Measurements from ENCODE around the gene TRPM4.

The TRPM4 gene

DNA sequence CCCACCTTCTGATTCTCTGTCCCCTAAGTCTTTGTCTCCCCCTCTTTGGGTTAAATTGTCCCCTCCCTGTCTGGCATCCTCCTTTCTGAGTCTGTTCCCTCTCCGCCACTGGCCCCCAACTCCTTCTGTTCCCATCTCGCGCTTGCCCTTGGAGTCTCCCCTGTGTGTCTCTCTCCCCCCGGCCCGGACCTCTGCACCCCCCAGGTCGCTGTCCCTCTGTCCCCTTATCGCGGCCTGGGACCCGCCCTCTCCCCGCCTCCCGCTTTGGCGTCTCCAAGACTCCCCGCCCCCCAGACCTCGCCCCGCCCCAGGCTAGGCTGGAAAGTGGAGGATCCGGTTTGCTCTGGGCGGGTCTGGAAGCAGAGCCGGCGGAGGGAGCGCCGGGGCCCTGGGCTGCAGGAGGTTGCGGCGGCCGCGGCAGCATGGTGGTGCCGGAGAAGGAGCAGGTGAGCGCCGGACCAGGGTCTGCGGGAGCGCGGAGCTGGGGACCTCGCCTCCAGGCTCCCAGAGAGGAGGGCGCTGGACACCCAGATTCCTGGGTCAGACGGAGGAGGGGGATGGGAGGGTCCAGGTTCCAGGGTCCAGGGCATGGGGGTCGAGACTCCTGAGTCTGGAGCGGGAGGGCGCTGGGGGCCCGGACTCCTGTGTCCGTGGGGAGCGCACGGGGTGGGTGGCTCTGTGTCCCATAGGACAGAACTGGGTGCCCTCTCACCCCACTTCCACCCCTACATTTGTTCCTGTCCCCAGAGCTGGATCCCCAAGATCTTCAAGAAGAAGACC is at the start of gene TRPM4:
Gene TRPM4 (plus strand): TSS at position 348 of the 780 bp plus-strand sequence. CDS start 75 bp downstream, at position 423.
- Histone ChIP-seq H3K36me3 (ENCODE audit: control insufficient read depth, insufficient read depth, low read length) (no peaks in the 10 kb centered on the region), H3K9ac (ENCODE audit: low read length) (peak within 1 kb of the TSS; percentile 63), H3K4me1 (ENCODE audit: control insufficient read depth, insufficient read depth, low read length) (peaks cover 19% of the 10 kb centered on the region), H3K27me3 (ENCODE audit: control insufficient read depth, insufficient read depth, low read length) (peaks cover 51% of the 10 kb centered on the region), H3K4me3 (ENCODE audit: low read depth, low read length) (peak within 1 kb of the TSS; percentile 93), H3K27ac (ENCODE audit: low read depth, low read length) (no peak within 1 kb of the TSS), H3K9me3 (ENCODE audit: control insufficient read depth, insufficient read depth, low read depth, low read length) (no peaks in the 10 kb centered on the region)

DNA sequence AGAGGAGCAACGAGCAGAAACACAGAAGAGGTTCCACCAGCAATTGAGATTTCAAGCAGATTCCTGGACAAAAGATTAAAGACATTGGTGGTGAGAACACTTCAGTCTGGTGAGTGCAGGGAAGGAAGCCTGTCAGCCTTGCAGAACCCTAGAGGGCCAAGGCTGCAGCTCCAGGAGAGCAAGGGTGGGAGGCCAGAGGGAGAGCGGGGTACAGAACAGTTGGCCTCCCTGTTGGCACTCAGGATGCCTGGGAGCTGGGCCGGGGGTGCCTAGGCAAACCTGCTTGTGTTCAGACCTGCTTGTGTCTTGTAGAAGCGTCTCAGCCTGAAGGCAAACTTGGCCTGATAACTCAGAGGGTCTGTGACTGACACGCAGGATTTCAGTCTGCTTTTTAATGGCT is 48.5 kb upstream of the TRPM4 start:
- Histone ChIP-seq H3K36me3 (ENCODE audit: control insufficient read depth, insufficient read depth, low read length) (peaks cover 59% of the 10 kb centered on the region), H3K27me3 (ENCODE audit: control insufficient read depth, insufficient read depth, low read length) (no peaks in the 10 kb centered on the region)

DNA sequence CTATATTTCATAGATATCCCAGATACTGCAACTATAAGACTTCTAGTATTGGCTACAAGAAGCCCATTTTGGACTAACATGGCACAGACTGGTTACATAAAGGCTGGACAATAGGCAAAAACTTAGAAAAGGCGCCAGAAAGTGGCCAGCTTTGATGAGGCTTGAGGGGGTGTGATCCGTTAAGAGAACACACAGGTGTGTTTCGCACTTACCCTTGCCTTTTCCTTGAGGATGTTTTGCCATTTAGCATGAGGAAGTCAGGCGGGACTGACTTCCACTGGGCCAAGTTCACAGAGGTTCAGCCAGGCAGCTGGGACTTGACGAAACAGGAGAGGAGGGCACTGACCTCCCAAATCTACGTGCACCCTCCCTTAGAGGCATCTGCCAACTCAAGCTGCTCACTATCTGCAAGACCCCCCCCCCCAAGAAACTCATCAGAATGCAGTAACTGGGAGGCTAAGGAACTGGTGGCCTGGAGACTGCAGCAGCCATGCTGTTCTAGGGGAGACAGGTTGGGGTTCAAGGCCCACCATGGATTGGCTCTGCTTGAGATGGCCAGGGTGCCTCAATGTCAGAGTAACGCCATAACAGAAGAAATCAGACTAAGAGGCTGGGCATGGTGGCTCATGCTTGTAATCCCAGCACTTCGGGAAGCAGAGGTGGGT is 47.9 kb upstream of the TRPM4 start:
- no peak overlapping the region for H3K27ac ChIP-seq (ENCODE audit: low read depth, low read length)
- H3K9me3 ChIP-seq (ENCODE audit: control insufficient read depth, insufficient read depth, low read depth, low read length): no peaks in the 10 kb centered on the region
- no peak overlapping the region for H3K9ac ChIP-seq (ENCODE audit: low read length)
- H3K4me3 ChIP-seq (ENCODE audit: low read depth, low read length): no peak overlapping the region
- peaks cover 53% of the 10 kb centered on the region for H3K36me3 ChIP-seq (ENCODE audit: control insufficient read depth, insufficient read depth, low read length)
- peaks cover 12% of the 10 kb centered on the region; the same call in 1 of the 2 replicates for H3K4me1 ChIP-seq (ENCODE audit: control insufficient read depth, insufficient read depth, low read length)
- H3K27me3 ChIP-seq (ENCODE audit: control insufficient read depth, insufficient read depth, low read length): no peaks in the 10 kb centered on the region

More for the DNA sequence above, 48.5 kb upstream of the TRPM4 start:
- no peak overlapping the region for H3K4me3 ChIP-seq (ENCODE audit: low read depth, low read length)
- no peaks in the 10 kb centered on the region for H3K9me3 ChIP-seq (ENCODE audit: control insufficient read depth, insufficient read depth, low read depth, low read length)
- no peak overlapping the region for H3K9ac ChIP-seq (ENCODE audit: low read length)
- H3K27ac ChIP-seq (ENCODE audit: low read depth, low read length): no peak overlapping the region
- peaks cover 12% of the 10 kb centered on the region; the same call in 1 of the 2 replicates for H3K4me1 ChIP-seq (ENCODE audit: control insufficient read depth, insufficient read depth, low read length)

DNA sequence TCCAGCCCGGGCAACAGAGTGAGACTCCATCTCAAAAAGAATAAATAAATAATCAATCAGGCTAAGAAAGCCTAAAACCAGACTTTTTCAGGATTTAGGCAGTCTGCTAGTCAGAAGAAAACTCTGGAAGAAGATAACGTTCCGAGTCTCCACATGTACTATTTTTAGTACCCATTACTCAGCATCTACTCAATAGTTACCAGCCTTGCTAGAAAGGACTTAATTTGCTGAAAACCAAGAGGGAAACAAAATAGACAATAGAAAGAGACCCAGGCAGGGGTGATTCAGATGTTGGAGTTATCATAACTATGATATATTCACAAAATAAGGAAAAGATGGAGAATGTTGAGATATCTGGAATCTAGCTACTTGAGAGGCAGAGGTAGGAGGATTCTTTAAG is 47.0 kb upstream of the TRPM4 start:
- H3K9ac ChIP-seq (ENCODE audit: low read length): no peak overlapping the region
- H3K4me1 ChIP-seq (ENCODE audit: control insufficient read depth, insufficient read depth, low read length): peaks cover 16% of the 10 kb centered on the region; the same call in 1 of the 2 replicates
- H3K27ac ChIP-seq (ENCODE audit: low read depth, low read length): no peak overlapping the region
- H3K27me3 ChIP-seq (ENCODE audit: control insufficient read depth, insufficient read depth, low read length): peaks cover 6% of the 10 kb centered on the region
- no peaks in the 10 kb centered on the region for H3K9me3 ChIP-seq (ENCODE audit: control insufficient read depth, insufficient read depth, low read depth, low read length)
- no peak overlapping the region for H3K4me3 ChIP-seq (ENCODE audit: low read depth, low read length)
- H3K36me3 ChIP-seq (ENCODE audit: control insufficient read depth, insufficient read depth, low read length): peaks cover 44% of the 10 kb centered on the region

DNA sequence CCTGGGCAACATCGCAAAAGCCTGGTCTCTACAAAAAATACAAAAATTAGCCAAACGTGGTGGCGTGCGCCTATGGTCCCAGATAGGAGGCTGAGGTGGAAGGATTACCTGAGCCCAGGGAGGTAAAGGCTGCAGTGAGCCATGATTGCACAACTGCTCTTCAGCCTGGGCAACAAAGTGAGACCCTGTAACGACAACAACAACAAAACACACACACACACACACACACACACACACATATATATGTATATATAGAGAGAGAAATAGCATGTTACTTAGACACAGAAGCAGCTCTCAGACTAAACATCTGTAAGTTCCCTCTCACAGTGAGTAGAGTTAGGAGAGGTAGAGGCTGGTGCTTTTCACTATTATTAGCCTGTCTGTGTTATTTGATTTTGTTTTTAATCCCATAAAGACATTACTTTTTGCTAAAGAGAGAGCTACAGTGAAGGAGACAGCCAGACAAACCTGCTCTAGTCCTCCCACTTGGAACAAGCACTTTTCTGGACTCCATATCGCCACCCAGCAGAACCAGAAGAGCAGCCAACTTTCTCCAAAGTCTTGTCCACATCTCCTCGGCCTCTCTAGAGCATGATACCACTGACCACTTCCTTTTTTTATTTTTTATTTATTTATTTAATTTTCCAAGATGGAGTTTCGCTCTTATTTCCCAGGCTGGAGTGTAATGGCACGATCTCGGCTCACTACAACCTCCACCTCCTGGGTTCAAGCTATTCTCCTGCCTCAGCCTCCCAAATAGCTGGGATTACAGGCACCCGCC is 46.2 kb upstream of the TRPM4 start:
- H3K9me3 ChIP-seq (ENCODE audit: control insufficient read depth, insufficient read depth, low read depth, low read length): no peaks in the 10 kb centered on the region
- no peak overlapping the region for H3K4me3 ChIP-seq (ENCODE audit: low read depth, low read length)
- no peak overlapping the region for H3K27ac ChIP-seq (ENCODE audit: low read depth, low read length)
- peaks cover 6% of the 10 kb centered on the region for H3K27me3 ChIP-seq (ENCODE audit: control insufficient read depth, insufficient read depth, low read length)
- peaks cover 16% of the 10 kb centered on the region; the same call in 1 of the 2 replicates for H3K4me1 ChIP-seq (ENCODE audit: control insufficient read depth, insufficient read depth, low read length)
- peaks cover 36% of the 10 kb centered on the region for H3K36me3 ChIP-seq (ENCODE audit: control insufficient read depth, insufficient read depth, low read length)
- no peak overlapping the region for H3K9ac ChIP-seq (ENCODE audit: low read length)

DNA sequence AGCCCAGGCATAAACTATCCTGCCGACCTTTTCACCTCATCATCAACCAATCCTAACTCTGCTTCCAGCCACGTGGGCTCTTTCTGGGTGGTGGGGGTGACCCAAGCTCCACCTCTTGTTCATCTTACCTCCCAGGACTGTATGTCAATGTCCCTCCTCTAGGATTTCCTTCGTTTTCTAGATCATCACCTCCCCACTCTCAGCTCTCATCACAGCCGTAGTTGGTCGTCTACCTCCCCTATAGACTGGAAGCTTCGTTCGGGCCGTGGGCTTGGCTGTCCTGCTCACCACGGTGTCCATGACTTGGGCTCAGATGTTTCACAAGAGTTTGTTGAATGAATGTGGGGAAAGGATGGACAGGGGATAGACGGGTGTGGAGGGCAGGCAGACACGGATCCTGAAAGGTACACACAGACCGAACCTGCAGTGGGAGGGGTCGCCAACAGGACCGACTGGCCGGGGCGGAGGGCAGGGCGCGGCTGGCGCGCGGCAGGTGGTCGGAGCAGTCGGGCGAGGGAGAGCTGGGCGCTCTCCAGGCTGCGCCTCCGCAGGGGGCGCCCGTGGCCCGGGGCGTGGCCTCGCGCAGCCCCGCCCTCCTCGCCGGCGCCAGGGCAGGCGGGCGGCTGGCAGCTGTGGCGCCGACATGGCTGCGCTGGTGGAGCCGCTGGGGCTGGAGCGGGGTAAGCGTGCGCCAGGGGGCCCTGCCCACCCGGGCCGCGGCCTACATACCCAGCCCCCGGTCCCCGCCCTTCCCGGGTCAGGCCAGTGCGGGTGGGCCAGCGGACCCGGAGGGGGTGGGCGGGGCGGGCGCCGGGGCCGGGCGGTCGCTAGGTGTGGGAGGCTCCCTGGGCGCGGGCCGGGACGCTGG is 43.6 kb upstream of the TRPM4 start, which contains the start of gene LIN7B:
Gene LIN7B (plus strand): TSS at position 609 of the 868 bp plus-strand sequence. CDS start 35 bp downstream, at position 644.
- Histone ChIP-seq H3K27me3 (ENCODE audit: control insufficient read depth, insufficient read depth, low read length) (peaks cover 6% of the 10 kb centered on the region), H3K4me1 (ENCODE audit: control insufficient read depth, insufficient read depth, low read length) (peaks cover 19% of the 10 kb centered on the region; the same call in 1 of the 2 replicates), H3K9ac (ENCODE audit: low read length) (peak within 1 kb of the TSS; percentile 79), H3K9me3 (ENCODE audit: control insufficient read depth, insufficient read depth, low read depth, low read length) (no peaks in the 10 kb centered on the region), H3K4me3 (ENCODE audit: low read depth, low read length) (peak within 1 kb of the TSS; percentile 71), H3K36me3 (ENCODE audit: control insufficient read depth, insufficient read depth, low read length) (peaks cover 10% of the 10 kb centered on the region), H3K27ac (ENCODE audit: low read depth, low read length) (no peak within 1 kb of the TSS)

DNA sequence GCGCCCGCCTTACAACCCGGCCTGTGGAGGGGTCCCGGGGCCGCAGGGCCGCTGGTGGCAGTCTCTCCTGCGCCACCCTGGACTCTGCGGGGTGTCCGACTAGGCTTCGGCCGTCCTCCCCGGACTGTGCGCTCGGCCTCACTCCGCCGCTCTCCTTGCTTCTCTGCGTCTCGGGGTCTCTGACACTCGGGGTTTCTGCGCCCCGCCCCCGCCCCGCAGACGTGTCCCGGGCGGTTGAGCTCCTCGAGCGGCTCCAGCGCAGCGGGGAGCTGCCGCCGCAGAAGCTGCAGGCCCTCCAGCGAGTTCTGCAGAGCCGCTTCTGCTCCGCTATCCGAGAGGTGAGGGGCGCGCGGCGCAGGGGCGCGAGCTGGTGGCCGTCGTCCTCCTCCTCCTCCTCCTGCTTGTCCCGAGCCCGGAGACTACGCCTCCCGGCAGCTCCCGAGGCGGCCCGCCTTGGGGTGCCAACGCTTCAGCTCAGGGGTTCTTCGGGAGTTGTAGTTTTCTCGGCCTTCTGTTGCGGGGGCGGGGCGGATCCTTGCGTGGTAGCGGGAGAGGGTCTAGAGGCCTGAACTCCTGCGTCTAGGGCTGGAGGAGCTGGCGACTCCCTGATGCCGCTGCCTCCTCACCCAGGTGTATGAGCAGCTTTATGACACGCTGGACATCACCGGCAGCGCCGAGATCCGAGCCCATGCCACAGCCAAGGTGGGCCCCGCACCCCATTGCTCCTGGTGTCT is 42.8 kb upstream of the TRPM4 start:
- peaks cover 11% of the 10 kb centered on the region for H3K27me3 ChIP-seq (ENCODE audit: control insufficient read depth, insufficient read depth, low read length)
- no peaks in the 10 kb centered on the region for H3K9me3 ChIP-seq (ENCODE audit: control insufficient read depth, insufficient read depth, low read depth, low read length)
- H3K27ac ChIP-seq (ENCODE audit: low read depth, low read length): no peak overlapping the region
- H3K4me3 ChIP-seq (ENCODE audit: low read depth, low read length): peak overlapping the region; percentile 71
- H3K36me3 ChIP-seq (ENCODE audit: control insufficient read depth, insufficient read depth, low read length): 0 out of 2 replicates have a peak, but pooled peaks cover 2% of the 10 kb centered on the region
- peaks cover 19% of the 10 kb centered on the region; the same call in 1 of the 2 replicates for H3K4me1 ChIP-seq (ENCODE audit: control insufficient read depth, insufficient read depth, low read length)
- peak overlapping the region; percentile 79 for H3K9ac ChIP-seq (ENCODE audit: low read length)

DNA sequence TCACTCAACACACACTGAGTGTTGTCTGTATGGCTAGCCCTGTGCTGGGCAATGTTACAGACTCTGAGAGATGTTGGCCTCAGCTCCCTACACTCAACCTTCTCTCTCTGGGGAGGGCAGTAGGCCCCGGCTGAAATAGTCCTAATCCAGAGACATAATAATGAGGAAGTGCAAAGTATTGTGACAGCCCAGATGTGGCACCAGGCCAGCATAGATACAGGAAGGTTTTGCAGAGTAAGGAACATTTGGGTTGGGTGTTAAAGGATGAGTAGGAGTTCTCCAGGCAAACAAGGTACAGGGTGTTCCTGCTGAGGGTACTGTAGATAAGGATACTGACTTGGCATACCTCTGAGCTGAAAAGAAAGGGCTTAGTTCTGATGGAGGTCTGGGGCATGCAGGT is 41.0 kb upstream of the TRPM4 start:
- Histone ChIP-seq H3K36me3 (ENCODE audit: control insufficient read depth, insufficient read depth, low read length) (no peaks in the 10 kb centered on the region), H3K4me3 (ENCODE audit: low read depth, low read length) (no peak overlapping the region), H3K4me1 (ENCODE audit: control insufficient read depth, insufficient read depth, low read length) (peaks cover 24% of the 10 kb centered on the region; the same call in 1 of the 2 replicates), H3K9ac (ENCODE audit: low read length) (no peak overlapping the region), H3K27me3 (ENCODE audit: control insufficient read depth, insufficient read depth, low read length) (peaks cover 26% of the 10 kb centered on the region), H3K27ac (ENCODE audit: low read depth, low read length) (no peak overlapping the region), H3K9me3 (ENCODE audit: control insufficient read depth, insufficient read depth, low read depth, low read length) (no peaks in the 10 kb centered on the region)

DNA sequence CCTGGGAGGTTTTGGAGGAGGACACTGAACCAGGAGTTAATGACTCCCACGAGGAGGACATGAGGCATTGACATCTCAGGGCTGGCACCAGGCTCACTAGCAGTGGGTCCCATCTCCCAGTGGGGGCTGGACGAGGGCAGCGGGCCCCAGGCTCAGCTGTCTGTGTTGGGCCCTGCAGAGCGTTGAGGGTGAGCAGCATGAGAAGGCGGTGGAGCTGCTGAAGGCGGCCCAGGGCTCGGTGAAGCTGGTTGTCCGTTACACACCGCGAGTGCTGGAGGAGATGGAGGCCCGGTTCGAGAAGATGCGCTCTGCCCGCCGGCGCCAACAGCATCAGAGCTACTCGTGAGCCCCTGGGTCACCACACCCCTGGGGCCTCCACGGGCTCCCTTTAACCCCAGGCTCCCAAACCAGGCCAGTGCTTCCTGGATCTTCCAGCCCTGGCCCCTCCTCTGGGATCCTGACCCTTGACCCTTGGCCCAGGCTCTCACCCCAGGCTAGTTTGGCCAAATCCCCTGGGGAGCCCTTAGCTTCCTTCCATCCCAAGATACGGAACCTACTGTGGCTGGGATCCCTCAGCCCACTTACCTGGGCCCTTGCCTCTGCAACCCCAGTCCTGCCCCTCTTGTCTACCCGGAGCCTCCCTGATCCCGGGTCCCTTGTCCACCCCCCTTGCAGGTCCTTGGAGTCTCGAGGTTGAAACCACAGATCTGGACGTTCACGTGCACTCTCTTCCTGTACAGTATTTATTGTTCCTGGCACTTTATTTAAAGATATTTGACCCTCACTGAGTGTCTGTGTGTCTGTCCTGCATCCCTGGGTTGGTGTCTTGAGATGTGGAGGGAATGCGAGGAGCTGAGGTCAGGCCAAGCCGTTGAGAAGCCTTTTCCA is 39.7 kb upstream of the TRPM4 start:
- Histone ChIP-seq H3K36me3 (ENCODE audit: control insufficient read depth, insufficient read depth, low read length) (no peaks in the 10 kb centered on the region), H3K4me3 (ENCODE audit: low read depth, low read length) (peak overlapping the region; percentile 78), H3K9ac (ENCODE audit: low read length) (peak overlapping the region; percentile 85), H3K9me3 (ENCODE audit: control insufficient read depth, insufficient read depth, low read depth, low read length) (no peaks in the 10 kb centered on the region), H3K4me1 (ENCODE audit: control insufficient read depth, insufficient read depth, low read length) (peaks cover 24% of the 10 kb centered on the region; the same call in 1 of the 2 replicates), H3K27me3 (ENCODE audit: control insufficient read depth, insufficient read depth, low read length) (peaks cover 32% of the 10 kb centered on the region), H3K27ac (ENCODE audit: low read depth, low read length) (peak overlapping the region; percentile 93; the same call in 1 of the 2 replicates)

Data from HUES6 (cell line).